HepG2 (cell line): ENCODE data around the gene ZNF212. TPM values are rescaled to one million over a fixed set of nuclear protein-coding genes. Genes with fewer than 3 reads are reported as not detected.

Experiments used
- ASH2L ChIP-seq: fragments of 300-600, 200-600 bp; sonication (generic); IDR thresholded peaks from 2 replicates; pipeline ENCODE4 v1.7.0; 2017; ENCODE audit warnings: low read depth, mild to moderate bottlenecking, moderate library complexity, mixed read lengths, low read length; ENCODE audit not compliant: insufficient read length
- ATF7-NPFF ChIP-seq: sonication (generic); formaldehyde crosslinking; IDR thresholded peaks from 2 replicates; pipeline ENCODE4 v1.8.1; 2023; ENCODE audit warnings: mild to moderate bottlenecking, low read depth, missing genetic modification reagents, moderate library complexity
- DZIP1 ChIP-seq: sonication (generic); formaldehyde crosslinking; IDR thresholded peaks from 2 replicates; pipeline ENCODE4 v1.5.0; 2020; ENCODE audit warnings: mild to moderate bottlenecking, missing genetic modification reagents
- GFI1 ChIP-seq: sonication (generic); formaldehyde crosslinking; IDR thresholded peaks from 2 replicates; pipeline ENCODE4 v1.5.0; 2020; ENCODE audit warnings: missing genetic modification reagents, mild to moderate bottlenecking, borderline replicate concordance
- GLI4 ChIP-seq: sonication (generic); formaldehyde crosslinking; IDR thresholded peaks from 2 replicates; pipeline ENCODE4 v1.5.1; 2020; ENCODE audit warnings: missing genetic modification reagents, mild to moderate bottlenecking, moderate library complexity, borderline replicate concordance
- HDAC6 ChIP-seq: fragments of 200-600 bp; sonication (generic); IDR thresholded peaks from 2 replicates; pipeline ENCODE4 v1.7.0; 2017; ENCODE audit warnings: mild to moderate bottlenecking, antibody characterized with exemption, low read length, low read depth
- HMG20A ChIP-seq: IDR thresholded peaks from 2 replicates; pipeline ENCODE4 v1.6.1; 2016; ENCODE audit warnings: borderline replicate concordance
- MIER3 ChIP-seq: IDR thresholded peaks from 2 replicates; pipeline ENCODE4 v1.6.1; 2016; ENCODE audit warnings: missing compliant biosample characterization, borderline replicate concordance
- MXD1 ChIP-seq: sonication (generic); formaldehyde crosslinking; IDR thresholded peaks from 2 replicates; pipeline ENCODE4 v1.4.0; 2020; ENCODE audit warnings: mild to moderate bottlenecking, missing genetic modification reagents
- ZBTB1 ChIP-seq: sonication (generic); formaldehyde crosslinking; IDR thresholded peaks from 2 replicates; pipeline ENCODE4 v1.4.0; 2020; ENCODE audit warnings: missing genetic modification reagents, borderline replicate concordance
- ZKSCAN5 ChIP-seq: sonication (generic); formaldehyde crosslinking; IDR thresholded peaks from 2 replicates; pipeline ENCODE4 v1.5.1; 2020; ENCODE audit warnings: mild to moderate bottlenecking, missing genetic modification reagents
- ZNF33A ChIP-seq: sonication (generic); formaldehyde crosslinking; IDR thresholded peaks from 2 replicates; pipeline ENCODE4 v1.5.1; 2020; ENCODE audit warnings: missing genetic modification reagents, mild to moderate bottlenecking, moderate library complexity, borderline replicate concordance
- ZNF567 ChIP-seq: sonication (generic); formaldehyde crosslinking; IDR thresholded peaks from 2 replicates; pipeline ENCODE4 v1.8.1; 2023; ENCODE audit warnings: mild to moderate bottlenecking, missing genetic modification reagents, borderline replicate concordance
- ZNF772 ChIP-seq: sonication (generic); formaldehyde crosslinking; IDR thresholded peaks from 2 replicates; pipeline ENCODE4 v1.5.0; 2020; ENCODE audit warnings: mild to moderate bottlenecking, missing genetic modification reagents
- ZNF839 ChIP-seq: sonication (generic); formaldehyde crosslinking; IDR thresholded peaks from 2 replicates; pipeline ENCODE4 v1.4.0; 2020; ENCODE audit warnings: missing genetic modification reagents, mild to moderate bottlenecking, borderline replicate concordance
- polyA plus RNA-seq, 8 experiments: library from polyadenylated mRNA; depleted of rRNA in 3 of 8; stranded (reverse) in 7 of 8; unstranded in 1 of 8; fragments of >200 nt; fragmentation: Illumina TruSeq in 4 of 8; extraction: Trizol in 4 of 8; gene quantifications; 2 replicates each; pipeline versions ENCODE4 v1.2.1 to v1.2.3, GENCODE V29; 2011 to 2016; ENCODE audit warnings: low read depth in 4 of 8, missing spikeins in 1 of 8, mixed read lengths in 1 of 8; ENCODE audit not compliant: insufficient read depth in 1 of 8
- total RNA-seq, 5 experiments: library from RNA; depleted of rRNA; stranded (reverse); fragments of >200 nt; fragmentation: Illumina TruSeq; extraction: Trizol; gene quantifications; 2 replicates each; pipeline ENCODE4 v1.2.3, GENCODE V29; 2016; ENCODE audit warnings: low read depth in 1 of 5
- TF ChIP-seq, protein P1 (sequence below): sonication (generic); formaldehyde crosslinking; IDR thresholded peaks from 2 replicates; pipeline ENCODE4 v1.9.0; 2021; ENCODE audit warnings: missing genetic modification reagents, mild to moderate bottlenecking, borderline replicate concordance
- TF ChIP-seq, protein P2 (sequence below): sonication (generic); formaldehyde crosslinking; IDR thresholded peaks from 2 replicates; pipeline ENCODE4 v1.5.0; 2020; ENCODE audit warnings: mild to moderate bottlenecking, missing genetic modification reagents
- TF ChIP-seq, protein P3 (sequence below): sonication (generic); formaldehyde crosslinking; IDR thresholded peaks from 2 replicates; pipeline ENCODE4 v1.5.0; 2020; ENCODE audit warnings: mild to moderate bottlenecking, low read depth, missing genetic modification reagents, borderline replicate concordance
- TF ChIP-seq, protein P4 (sequence below): sonication (generic); formaldehyde crosslinking; IDR thresholded peaks from 2 replicates; pipeline ENCODE4 v1.4.0; 2020; ENCODE audit warnings: mild to moderate bottlenecking, missing genetic modification reagents

The ZNF212 gene
- total and polyA plus RNA-seq, 2 of the 13 experiments (the other 11 are each of a cell fraction or from before 2014, with no cell fraction given) = 2.6 to 3.8 TPM

- TF ChIP-seq, protein P1, sequence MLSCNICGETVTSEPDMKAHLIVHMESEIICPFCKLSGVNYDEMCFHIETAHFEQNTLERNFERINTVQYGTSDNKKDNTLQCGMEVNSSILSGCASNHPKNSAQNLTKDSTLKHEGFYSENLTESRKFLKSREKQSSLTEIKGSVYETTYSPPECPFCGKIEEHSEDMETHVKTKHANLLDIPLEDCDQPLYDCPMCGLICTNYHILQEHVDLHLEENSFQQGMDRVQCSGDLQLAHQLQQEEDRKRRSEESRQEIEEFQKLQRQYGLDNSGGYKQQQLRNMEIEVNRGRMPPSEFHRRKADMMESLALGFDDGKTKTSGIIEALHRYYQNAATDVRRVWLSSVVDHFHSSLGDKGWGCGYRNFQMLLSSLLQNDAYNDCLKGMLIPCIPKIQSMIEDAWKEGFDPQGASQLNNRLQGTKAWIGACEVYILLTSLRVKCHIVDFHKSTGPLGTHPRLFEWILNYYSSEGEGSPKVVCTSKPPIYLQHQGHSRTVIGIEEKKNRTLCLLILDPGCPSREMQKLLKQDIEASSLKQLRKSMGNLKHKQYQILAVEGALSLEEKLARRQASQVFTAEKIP = no peak
- TF ChIP-seq HDAC6 (no peak), GLI4 (CRISPR knock-in tag) (no peak), HMG20A (CRISPR knock-in tag) (no peak), DZIP1 (peak; percentile 97; the same call in 1 of the 2 replicates), GFI1 (peak; percentile 33; the same call in 1 of the 2 replicates), ASH2L (peak; percentile 47), ZBTB1 (CRISPR knock-in tag) (no peak), ATF7-NPFF (peak; percentile 97), ZNF33A (CRISPR knock-in tag) (no peak), ZNF567 (CRISPR knock-in tag) (no peak), MXD1 (CRISPR knock-in tag) (peak; percentile 91), ZKSCAN5 (CRISPR knock-in tag) (no peak), ZNF772 (CRISPR knock-in tag) (no peak), MIER3 (CRISPR knock-in tag) (no peak), ZNF839 (CRISPR knock-in tag) (no peak)
- TF ChIP-seq, protein P2, sequence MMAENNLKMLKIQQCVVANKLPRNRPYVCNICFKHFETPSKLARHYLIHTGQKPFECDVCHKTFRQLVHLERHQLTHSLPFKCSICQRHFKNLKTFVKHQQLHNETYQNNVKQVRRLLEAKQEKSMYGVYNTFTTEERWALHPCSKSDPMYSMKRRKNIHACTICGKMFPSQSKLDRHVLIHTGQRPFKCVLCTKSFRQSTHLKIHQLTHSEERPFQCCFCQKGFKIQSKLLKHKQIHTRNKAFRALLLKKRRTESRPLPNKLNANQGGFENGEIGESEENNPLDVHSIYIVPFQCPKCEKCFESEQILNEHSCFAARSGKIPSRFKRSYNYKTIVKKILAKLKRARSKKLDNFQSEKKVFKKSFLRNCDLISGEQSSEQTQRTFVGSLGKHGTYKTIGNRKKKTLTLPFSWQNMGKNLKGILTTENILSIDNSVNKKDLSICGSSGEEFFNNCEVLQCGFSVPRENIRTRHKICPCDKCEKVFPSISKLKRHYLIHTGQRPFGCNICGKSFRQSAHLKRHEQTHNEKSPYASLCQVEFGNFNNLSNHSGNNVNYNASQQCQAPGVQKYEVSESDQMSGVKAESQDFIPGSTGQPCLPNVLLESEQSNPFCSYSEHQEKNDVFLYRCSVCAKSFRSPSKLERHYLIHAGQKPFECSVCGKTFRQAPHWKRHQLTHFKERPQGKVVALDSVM = no peak; the same call in none of the 2 replicates
- TF ChIP-seq, protein P3, sequence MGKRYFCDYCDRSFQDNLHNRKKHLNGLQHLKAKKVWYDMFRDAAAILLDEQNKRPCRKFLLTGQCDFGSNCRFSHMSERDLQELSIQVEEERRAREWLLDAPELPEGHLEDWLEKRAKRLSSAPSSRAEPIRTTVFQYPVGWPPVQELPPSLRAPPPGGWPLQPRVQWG = no peak; the same call in 1 of the 2 replicates
- TF ChIP-seq, protein P4, sequence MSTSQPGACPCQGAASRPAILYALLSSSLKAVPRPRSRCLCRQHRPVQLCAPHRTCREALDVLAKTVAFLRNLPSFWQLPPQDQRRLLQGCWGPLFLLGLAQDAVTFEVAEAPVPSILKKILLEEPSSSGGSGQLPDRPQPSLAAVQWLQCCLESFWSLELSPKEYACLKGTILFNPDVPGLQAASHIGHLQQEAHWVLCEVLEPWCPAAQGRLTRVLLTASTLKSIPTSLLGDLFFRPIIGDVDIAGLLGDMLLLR (CRISPR knock-in tag) = peak; percentile 91
Measured at GRCh38 chr7:149261829-149262617, 22.6 kb downstream of the ZNF212 start, which contains the start of gene ZNF783 (continued).
